ENCODE results near the gene SEPTIN6. TPM values are rescaled to one million over a fixed set of nuclear protein-coding genes. Genes with fewer than 3 reads are reported as not detected.

Gene SEPTIN6
- polyA plus RNA-seq, 2 of the 4 experiments (the other 2 are of a cell fraction), result 12.9 to 15.2 TPM

DNA sequence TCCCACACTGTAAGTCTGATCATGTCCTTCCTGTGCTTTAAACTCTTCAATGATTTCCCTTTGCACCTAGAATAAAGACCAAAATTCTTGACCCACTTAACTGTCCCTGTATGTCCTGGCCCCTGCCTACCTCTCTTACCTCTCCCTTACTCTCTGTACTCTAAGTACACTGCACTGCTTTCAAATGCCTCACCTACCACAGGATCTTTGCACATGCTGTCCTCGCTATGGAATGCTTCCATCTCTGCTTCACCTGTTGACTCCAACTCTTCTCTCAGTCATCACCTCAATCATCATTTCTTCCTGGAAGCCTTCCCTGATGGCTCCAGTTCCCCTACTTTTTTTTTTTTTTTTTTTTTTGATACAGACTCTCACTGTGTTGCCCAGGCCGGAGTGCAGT is 29.0 kb upstream of the SEPTIN6 start:
- CTCF ChIA-PET, result interaction anchor here (0.8 kb wide), 1 partner anchor 22 kb away, joined by 4 read pairs; no protein-coding TSS in a partner anchor

DNA sequence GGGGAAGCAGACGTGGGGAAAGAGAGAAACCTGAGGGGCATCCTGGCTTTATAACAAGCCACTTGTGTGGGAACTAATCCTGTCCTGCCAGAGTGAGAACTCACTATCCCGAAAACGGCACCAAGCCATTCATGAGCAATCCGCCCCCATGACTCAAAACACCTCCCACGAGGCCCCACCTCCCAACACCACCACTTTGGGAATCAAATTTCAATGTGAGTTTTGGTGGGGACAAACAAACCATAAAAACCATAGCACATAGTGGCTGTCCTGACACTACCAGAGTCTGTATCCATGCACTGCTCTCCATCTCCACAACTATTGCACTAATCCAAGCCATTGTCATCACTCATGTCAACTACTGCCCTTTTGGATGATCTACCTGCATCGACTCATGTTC is 28.5 kb upstream of the SEPTIN6 start:
- TF ChIP-seq RAD21 (conservative IDR thresholded peaks at IDR 0.05 in 1 of 2, IDR thresholded peaks at IDR 0.05 in 1 of 2), result no peak
- H3K27ac ChIP-seq, result no peak overlapping the region
- no peak overlapping the region for H3K4me2 ChIP-seq
- no peak for FAIRE-seq
- CTCF ChIA-PET, result interaction anchor here (0.8 kb wide), 2 partner anchors 22 to 23 kb away, joined by 4 read pairs; no protein-coding TSS in a partner anchor
- 54% methylated on average over 6 of the region's 6 CpGs for WGBS (ENCODE audit: missing lambda C conversion rate)
- ATAC-seq, result no peak
- H3K9me3 ChIP-seq, result no peaks in the 10 kb centered on the region; the same call in 2 of the 3 replicates
- no peak overlapping the region for H3K4me3 ChIP-seq
- no peak for DNase-seq (ENCODE audit: low read depth in 1 of 2, low spot score in 1 of 2)
- POLR2A ChIA-PET, result interaction anchor here (0.7 kb wide), 1 partner anchor 70 kb away, joined by 3 read pairs; the partner anchor contains the start of gene RPL39
- no peaks in the 10 kb centered on the region for H3K4me1 ChIP-seq

More for the DNA sequence above, 29.0 kb upstream of the SEPTIN6 start:
- no peak for FAIRE-seq
- no peaks in the 10 kb centered on the region; the same call in 2 of the 3 replicates for H3K9me3 ChIP-seq
- H3K4me3 ChIP-seq, result no peak overlapping the region
- ATAC-seq, result no peak
- DNase-seq (ENCODE audit: low read depth in 1 of 2, low spot score in 1 of 2), result no peak
- POLR2A ChIA-PET, result no interaction called here
- WGBS (ENCODE audit: missing lambda C conversion rate), result 92% methylated on average over 1 of the region's 2 CpGs
- H3K27ac ChIP-seq, result no peak overlapping the region
- no peak for TF ChIP-seq EHF (CRISPR knock-in tag; IDR thresholded peaks at IDR 0.05)
- TF ChIP-seq NPAS2 (CRISPR knock-in tag; IDR thresholded peaks at IDR 0.05; ENCODE audit: borderline replicate concordance), result no peak
- TF ChIP-seq, protein P1, sequence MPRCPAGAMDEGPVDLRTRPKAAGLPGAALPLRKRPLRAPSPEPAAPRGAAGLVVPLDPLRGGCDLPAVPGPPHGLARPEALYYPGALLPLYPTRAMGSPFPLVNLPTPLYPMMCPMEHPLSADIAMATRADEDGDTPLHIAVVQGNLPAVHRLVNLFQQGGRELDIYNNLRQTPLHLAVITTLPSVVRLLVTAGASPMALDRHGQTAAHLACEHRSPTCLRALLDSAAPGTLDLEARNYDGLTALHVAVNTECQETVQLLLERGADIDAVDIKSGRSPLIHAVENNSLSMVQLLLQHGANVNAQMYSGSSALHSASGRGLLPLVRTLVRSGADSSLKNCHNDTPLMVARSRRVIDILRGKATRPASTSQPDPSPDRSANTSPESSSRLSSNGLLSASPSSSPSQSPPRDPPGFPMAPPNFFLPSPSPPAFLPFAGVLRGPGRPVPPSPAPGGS (IDR thresholded peaks at IDR 0.05), result no peak
- TF ChIP-seq JUN (IDR thresholded peaks at IDR 0.05), result no peak
- no peak for TF ChIP-seq RFX5 (IDR thresholded peaks at IDR 0.05)
- no peak overlapping the region for H3K4me2 ChIP-seq
- H3K4me1 ChIP-seq, result no peaks in the 10 kb centered on the region

GRCh38 chrX:119709630-119710029 is 16.7 kb upstream of the SEPTIN6 start:
- Histone ChIP-seq H3K9me3 (no peaks in the 10 kb centered on the region), H3K4me2 (no peak overlapping the region), H3K4me3 (no peak overlapping the region), H3K27ac (no peak overlapping the region), H3K4me1 (no peaks in the 10 kb centered on the region)
- CTCF ChIA-PET, result interaction anchor here (0.6 to 1.9 kb wide), 3 partner anchors 20 to 44 kb away, joined by 4 read pairs; no protein-coding TSS in a partner anchor
- no peak for ATAC-seq
- FAIRE-seq, result no peak
- no peak for DNase-seq (ENCODE audit: low read depth in 1 of 2, low spot score in 1 of 2)
- no peak for TF ChIP-seq CHD4 (IDR thresholded peaks at IDR 0.05; ENCODE audit: borderline replicate concordance)
- TF ChIP-seq KDM5A (IDR thresholded peaks at IDR 0.05), result no peak
- POLR2A ChIA-PET, result interaction anchor here (1.3 kb wide), 1 partner anchor 82 kb away, joined by 4 read pairs; the partner anchor contains the start of gene RPL39
- 53% methylated on average over 3 of the region's 3 CpGs for WGBS (ENCODE audit: missing lambda C conversion rate)

DNA sequence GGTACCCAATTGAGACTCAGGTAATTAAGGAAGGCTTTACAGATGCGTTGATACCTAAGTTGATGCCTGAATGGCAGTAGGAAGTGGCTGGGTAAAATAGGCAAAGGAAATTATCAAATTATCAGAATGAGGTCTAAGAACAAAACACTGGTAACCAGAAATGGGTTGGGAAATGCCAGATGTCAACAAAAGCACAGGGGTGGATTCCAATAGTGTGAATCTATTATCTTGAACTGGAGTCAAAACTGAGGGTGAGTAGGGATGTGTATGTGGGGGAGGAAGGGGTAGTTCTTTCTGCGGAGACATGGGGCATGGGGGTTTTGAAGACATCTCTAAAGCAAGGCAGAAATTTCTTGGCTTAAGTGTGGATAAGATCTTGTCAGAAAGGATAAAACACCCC is 16.0 kb upstream of the SEPTIN6 start:
- FAIRE-seq, result no peak
- no peaks in the 10 kb centered on the region for H3K9me3 ChIP-seq
- 87% methylated on average over 2 of the region's 2 CpGs for WGBS (ENCODE audit: missing lambda C conversion rate)

DNA sequence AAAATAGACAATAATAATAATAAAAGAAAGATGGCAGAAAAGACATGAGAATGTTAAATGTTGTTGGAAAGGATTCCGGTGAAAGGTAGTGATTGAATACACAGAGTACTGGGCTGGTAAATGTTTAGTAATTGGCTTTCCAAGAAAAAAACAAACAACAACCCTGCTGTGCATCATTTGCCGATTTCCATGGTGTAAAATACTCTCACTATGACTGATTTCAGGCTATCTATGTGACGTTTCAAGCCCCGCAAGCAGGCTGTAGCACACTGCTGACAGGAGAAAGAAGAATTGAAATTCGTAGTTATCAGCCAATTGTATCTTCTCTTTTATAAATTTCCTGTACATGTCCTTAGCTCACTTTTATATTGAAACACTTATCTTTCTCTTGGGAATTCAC is 13.6 kb upstream of the SEPTIN6 start:
- DNase-seq (ENCODE audit: low read depth in 1 of 2, low spot score in 1 of 2) (no peak), FAIRE-seq (no peak), ATAC-seq (no peak)
- ChIA-PET CTCF (interaction anchor here (0.6 kb wide), 1 partner anchor 20 kb away, joined by 3 read pairs; no protein-coding TSS in a partner anchor), POLR2A (no interaction called here)
- Histone ChIP-seq H3K9me3 (no peaks in the 10 kb centered on the region), H3K27ac (no peak overlapping the region), H3K4me2 (no peak overlapping the region), H3K4me1 (no peaks in the 10 kb centered on the region), H3K4me3 (no peak overlapping the region)
- WGBS (ENCODE audit: missing lambda C conversion rate), result 50% methylated on average over 5 of the region's 5 CpGs
- TF ChIP-seq NR3C1 (IDR thresholded peaks at IDR 0.05) (no peak), BHLHE40 (IDR thresholded peaks at IDR 0.05; ENCODE audit: low read depth, low read length) (no peak), ZC3H11A (IDR thresholded peaks at IDR 0.05) (no peak), FOSB (CRISPR knock-in tag; IDR thresholded peaks at IDR 0.05) (no peak), RARB (CRISPR knock-in tag; IDR thresholded peaks at IDR 0.05) (no peak), ZFP36 (IDR thresholded peaks at IDR 0.05; ENCODE audit: borderline replicate concordance, partially characterized antibody) (no peak), POLR2A (IDR thresholded peaks at IDR 0.05; ENCODE audit: low read length) (no peak), RNF2 (IDR thresholded peaks at IDR 0.05; ENCODE audit: borderline replicate concordance, low read depth) (no peak)
- TF ChIP-seq, protein P2, sequence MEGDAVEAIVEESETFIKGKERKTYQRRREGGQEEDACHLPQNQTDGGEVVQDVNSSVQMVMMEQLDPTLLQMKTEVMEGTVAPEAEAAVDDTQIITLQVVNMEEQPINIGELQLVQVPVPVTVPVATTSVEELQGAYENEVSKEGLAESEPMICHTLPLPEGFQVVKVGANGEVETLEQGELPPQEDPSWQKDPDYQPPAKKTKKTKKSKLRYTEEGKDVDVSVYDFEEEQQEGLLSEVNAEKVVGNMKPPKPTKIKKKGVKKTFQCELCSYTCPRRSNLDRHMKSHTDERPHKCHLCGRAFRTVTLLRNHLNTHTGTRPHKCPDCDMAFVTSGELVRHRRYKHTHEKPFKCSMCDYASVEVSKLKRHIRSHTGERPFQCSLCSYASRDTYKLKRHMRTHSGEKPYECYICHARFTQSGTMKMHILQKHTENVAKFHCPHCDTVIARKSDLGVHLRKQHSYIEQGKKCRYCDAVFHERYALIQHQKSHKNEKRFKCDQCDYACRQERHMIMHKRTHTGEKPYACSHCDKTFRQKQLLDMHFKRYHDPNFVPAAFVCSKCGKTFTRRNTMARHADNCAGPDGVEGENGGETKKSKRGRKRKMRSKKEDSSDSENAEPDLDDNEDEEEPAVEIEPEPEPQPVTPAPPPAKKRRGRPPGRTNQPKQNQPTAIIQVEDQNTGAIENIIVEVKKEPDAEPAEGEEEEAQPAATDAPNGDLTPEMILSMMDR (IDR thresholded peaks at IDR 0.05), result no peak
- TF ChIP-seq, protein P3, sequence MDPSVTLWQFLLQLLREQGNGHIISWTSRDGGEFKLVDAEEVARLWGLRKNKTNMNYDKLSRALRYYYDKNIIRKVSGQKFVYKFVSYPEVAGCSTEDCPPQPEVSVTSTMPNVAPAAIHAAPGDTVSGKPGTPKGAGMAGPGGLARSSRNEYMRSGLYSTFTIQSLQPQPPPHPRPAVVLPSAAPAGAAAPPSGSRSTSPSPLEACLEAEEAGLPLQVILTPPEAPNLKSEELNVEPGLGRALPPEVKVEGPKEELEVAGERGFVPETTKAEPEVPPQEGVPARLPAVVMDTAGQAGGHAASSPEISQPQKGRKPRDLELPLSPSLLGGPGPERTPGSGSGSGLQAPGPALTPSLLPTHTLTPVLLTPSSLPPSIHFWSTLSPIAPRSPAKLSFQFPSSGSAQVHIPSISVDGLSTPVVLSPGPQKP (IDR thresholded peaks at IDR 0.05; ENCODE audit: low read depth, low read length), result no peak
- TF ChIP-seq, protein P4, sequence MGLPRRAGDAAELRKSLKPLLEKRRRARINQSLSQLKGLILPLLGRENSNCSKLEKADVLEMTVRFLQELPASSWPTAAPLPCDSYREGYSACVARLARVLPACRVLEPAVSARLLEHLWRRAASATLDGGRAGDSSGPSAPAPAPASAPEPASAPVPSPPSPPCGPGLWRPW (IDR thresholded peaks at IDR 0.05), result no peak

More for the DNA sequence above, 16.0 kb upstream of the SEPTIN6 start:
- Histone ChIP-seq H3K4me3 (no peak overlapping the region), H3K4me1 (no peaks in the 10 kb centered on the region), H3K27ac (no peak overlapping the region), H3K4me2 (no peak overlapping the region)
- ChIA-PET CTCF (interaction anchor here (0.6 to 1.9 kb wide), 2 partner anchors 20 to 25 kb away, joined by 4 read pairs; no protein-coding TSS in a partner anchor), POLR2A (interaction anchor here (1.3 kb wide), 1 partner anchor 83 kb away, joined by 4 read pairs; the partner anchor contains the start of gene RPL39)
- ATAC-seq (no peak), DNase-seq (ENCODE audit: low read depth in 1 of 2, low spot score in 1 of 2) (no peak)
- TF ChIP-seq, protein P1 (IDR thresholded peaks at IDR 0.05), result no peak
- TF ChIP-seq EHMT2 (IDR thresholded peaks at IDR 0.05; ENCODE audit: low read depth) (no peak), RARB (CRISPR knock-in tag; IDR thresholded peaks at IDR 0.05) (no peak), RNF2 (IDR thresholded peaks at IDR 0.05; ENCODE audit: borderline replicate concordance, low read depth) (no peak)
